Measurements from ENCODE around the gene SAP25.

- TF ChIP-seq, protein P1, sequence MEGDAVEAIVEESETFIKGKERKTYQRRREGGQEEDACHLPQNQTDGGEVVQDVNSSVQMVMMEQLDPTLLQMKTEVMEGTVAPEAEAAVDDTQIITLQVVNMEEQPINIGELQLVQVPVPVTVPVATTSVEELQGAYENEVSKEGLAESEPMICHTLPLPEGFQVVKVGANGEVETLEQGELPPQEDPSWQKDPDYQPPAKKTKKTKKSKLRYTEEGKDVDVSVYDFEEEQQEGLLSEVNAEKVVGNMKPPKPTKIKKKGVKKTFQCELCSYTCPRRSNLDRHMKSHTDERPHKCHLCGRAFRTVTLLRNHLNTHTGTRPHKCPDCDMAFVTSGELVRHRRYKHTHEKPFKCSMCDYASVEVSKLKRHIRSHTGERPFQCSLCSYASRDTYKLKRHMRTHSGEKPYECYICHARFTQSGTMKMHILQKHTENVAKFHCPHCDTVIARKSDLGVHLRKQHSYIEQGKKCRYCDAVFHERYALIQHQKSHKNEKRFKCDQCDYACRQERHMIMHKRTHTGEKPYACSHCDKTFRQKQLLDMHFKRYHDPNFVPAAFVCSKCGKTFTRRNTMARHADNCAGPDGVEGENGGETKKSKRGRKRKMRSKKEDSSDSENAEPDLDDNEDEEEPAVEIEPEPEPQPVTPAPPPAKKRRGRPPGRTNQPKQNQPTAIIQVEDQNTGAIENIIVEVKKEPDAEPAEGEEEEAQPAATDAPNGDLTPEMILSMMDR (IDR thresholded peaks at IDR 0.05), result no peak
- no peak for TF ChIP-seq POLR2A (IDR thresholded peaks at IDR 0.05)
These were observed 32.6 kb upstream of the SAP25 start for GRCh38 chr7:100606313-100606712.
